Stimulated activated naive CD8-positive, alpha-beta T cell treated with anti-CD3 and anti-CD28 coated beads, Interleukin-15, Interleukin-2, amounts not matched to agents 100 ng/mL and 50 ng/mL, for 24 hours (primary cell): ENCODE results near the gene TBX5.

ENCODE experiments used
- H3K27ac Mint-ChIP-seq: one replicate; pipeline ENCODE4 v1.8.0; 2021; ENCODE audit warnings: mild to moderate bottlenecking, mixed read lengths
- H3K27me3 Mint-ChIP-seq: one replicate; pipeline ENCODE4 v1.8.0; 2021; ENCODE audit warnings: mixed read lengths
- H3K36me3 Mint-ChIP-seq: one replicate; pipeline ENCODE4 v1.8.0; 2021; ENCODE audit warnings: low read depth, mixed read lengths
- H3K4me1 Mint-ChIP-seq: one replicate; pipeline ENCODE4 v1.8.0; 2021; ENCODE audit warnings: low read depth, mixed read lengths
- H3K4me3 Mint-ChIP-seq: one replicate; pipeline ENCODE4 v1.8.0; 2021; ENCODE audit warnings: mild to moderate bottlenecking, mixed read lengths
- H3K9me3 Mint-ChIP-seq: one replicate; pipeline ENCODE4 v1.8.0; 2021; ENCODE audit warnings: mixed read lengths

TBX5 gene

GRCh38 chr12:114343585-114344302, 62.2 kb downstream of the TBX5 start:
- Mint-ChIP-seq H3K27me3 (peaks cover 4% of the 10 kb centered on the region), H3K4me3 (no peak overlapping the region), H3K9me3 (no peaks in the 10 kb centered on the region), H3K36me3 (no peaks in the 10 kb centered on the region), H3K27ac (no peak overlapping the region), H3K4me1 (no peaks in the 10 kb centered on the region)

- Mint-ChIP-seq H3K27me3 (peaks cover 4% of the 10 kb centered on the region), H3K27ac (no peak overlapping the region), H3K4me3 (no peak overlapping the region), H3K36me3 (no peaks in the 10 kb centered on the region), H3K4me1 (no peaks in the 10 kb centered on the region), H3K9me3 (no peaks in the 10 kb centered on the region)
These were observed 63.3 kb downstream of the TBX5 start for GRCh38 chr12:114342656-114343055.

GRCh38 chr12:114341635-114342034, 64.3 kb downstream of the TBX5 start:
- no peak overlapping the region for H3K4me3 Mint-ChIP-seq
- no peak overlapping the region for H3K27ac Mint-ChIP-seq
- H3K9me3 Mint-ChIP-seq, result no peaks in the 10 kb centered on the region
- no peaks in the 10 kb centered on the region for H3K4me1 Mint-ChIP-seq
- no peaks in the 10 kb centered on the region for H3K36me3 Mint-ChIP-seq
- peaks cover 4% of the 10 kb centered on the region for H3K27me3 Mint-ChIP-seq

- H3K36me3 Mint-ChIP-seq, result no peaks in the 10 kb centered on the region
- no peak overlapping the region for H3K4me3 Mint-ChIP-seq
- no peaks in the 10 kb centered on the region for H3K4me1 Mint-ChIP-seq
- no peaks in the 10 kb centered on the region for H3K9me3 Mint-ChIP-seq
- H3K27ac Mint-ChIP-seq, result no peak overlapping the region
- H3K27me3 Mint-ChIP-seq, result peaks cover 6% of the 10 kb centered on the region
These were observed 65.7 kb downstream of the TBX5 start for GRCh38 chr12:114340231-114340630.

- H3K4me3 Mint-ChIP-seq, result no peak overlapping the region
- peaks cover 6% of the 10 kb centered on the region for H3K27me3 Mint-ChIP-seq
These were observed 66.3 kb downstream of the TBX5 start for GRCh38 chr12:114339626-114340025.

GRCh38 chr12:114335607-114336006, 70.3 kb downstream of the TBX5 start:
- Mint-ChIP-seq H3K9me3 (peaks cover 4% of the 10 kb centered on the region), H3K4me1 (no peaks in the 10 kb centered on the region), H3K36me3 (no peaks in the 10 kb centered on the region), H3K27ac (no peak overlapping the region), H3K27me3 (peaks cover 10% of the 10 kb centered on the region), H3K4me3 (no peak overlapping the region)

More at GRCh38 chr12:114339626-114340025, 66.3 kb downstream of the TBX5 start:
- Mint-ChIP-seq H3K9me3 (no peaks in the 10 kb centered on the region), H3K36me3 (no peaks in the 10 kb centered on the region), H3K4me1 (no peaks in the 10 kb centered on the region), H3K27ac (no peak overlapping the region)

- H3K27me3 Mint-ChIP-seq, result peaks cover 10% of the 10 kb centered on the region
- no peaks in the 10 kb centered on the region for H3K36me3 Mint-ChIP-seq
- H3K27ac Mint-ChIP-seq, result no peak overlapping the region
- H3K9me3 Mint-ChIP-seq, result peaks cover 9% of the 10 kb centered on the region
- H3K4me3 Mint-ChIP-seq, result no peak overlapping the region
- H3K4me1 Mint-ChIP-seq, result no peaks in the 10 kb centered on the region
These were observed 71.5 kb downstream of the TBX5 start for GRCh38 chr12:114334395-114334794.

- Mint-ChIP-seq H3K27ac (no peak overlapping the region), H3K27me3 (peaks cover 4% of the 10 kb centered on the region), H3K4me3 (no peak overlapping the region), H3K4me1 (no peaks in the 10 kb centered on the region), H3K9me3 (peaks cover 19% of the 10 kb centered on the region), H3K36me3 (no peaks in the 10 kb centered on the region)
These were observed 77.7 kb downstream of the TBX5 start for GRCh38 chr12:114328292-114328691.

GRCh38 chr12:114327765-114328164, 78.2 kb downstream of the TBX5 start:
- Mint-ChIP-seq H3K4me3 (no peak overlapping the region), H3K9me3 (peaks cover 19% of the 10 kb centered on the region), H3K36me3 (no peaks in the 10 kb centered on the region), H3K4me1 (no peaks in the 10 kb centered on the region), H3K27ac (no peak overlapping the region), H3K27me3 (peaks cover 4% of the 10 kb centered on the region)

GRCh38 chr12:114321524-114321923, 84.4 kb downstream of the TBX5 start:
- H3K27me3 Mint-ChIP-seq, result no peaks in the 10 kb centered on the region
- peaks cover 5% of the 10 kb centered on the region for H3K9me3 Mint-ChIP-seq
- no peak overlapping the region for H3K4me3 Mint-ChIP-seq
- no peaks in the 10 kb centered on the region for H3K36me3 Mint-ChIP-seq
- H3K27ac Mint-ChIP-seq, result no peak overlapping the region
- no peaks in the 10 kb centered on the region for H3K4me1 Mint-ChIP-seq

GRCh38 chr12:114320968-114321367, 85.0 kb downstream of the TBX5 start:
- H3K27ac Mint-ChIP-seq, result no peak overlapping the region
- H3K4me1 Mint-ChIP-seq, result no peaks in the 10 kb centered on the region
- H3K4me3 Mint-ChIP-seq, result no peak overlapping the region
- no peaks in the 10 kb centered on the region for H3K27me3 Mint-ChIP-seq
- no peaks in the 10 kb centered on the region for H3K36me3 Mint-ChIP-seq
- peaks cover 5% of the 10 kb centered on the region for H3K9me3 Mint-ChIP-seq

GRCh38 chr12:114320101-114320500, 85.8 kb downstream of the TBX5 start:
- H3K9me3 Mint-ChIP-seq, result no peaks in the 10 kb centered on the region
- H3K27ac Mint-ChIP-seq, result no peak overlapping the region
- H3K36me3 Mint-ChIP-seq, result no peaks in the 10 kb centered on the region
- no peak overlapping the region for H3K4me3 Mint-ChIP-seq
- no peaks in the 10 kb centered on the region for H3K27me3 Mint-ChIP-seq
- no peaks in the 10 kb centered on the region for H3K4me1 Mint-ChIP-seq

- Mint-ChIP-seq H3K27ac (no peak overlapping the region), H3K9me3 (no peaks in the 10 kb centered on the region), H3K4me1 (no peaks in the 10 kb centered on the region), H3K27me3 (no peaks in the 10 kb centered on the region), H3K36me3 (no peaks in the 10 kb centered on the region), H3K4me3 (no peak overlapping the region)
These were observed 86.5 kb downstream of the TBX5 start for GRCh38 chr12:114319422-114319821.

GRCh38 chr12:114318984-114319383, 87.0 kb downstream of the TBX5 start:
- H3K4me3 Mint-ChIP-seq, result no peak overlapping the region
- H3K9me3 Mint-ChIP-seq, result no peaks in the 10 kb centered on the region
- no peaks in the 10 kb centered on the region for H3K4me1 Mint-ChIP-seq
- no peak overlapping the region for H3K27ac Mint-ChIP-seq
- no peaks in the 10 kb centered on the region for H3K36me3 Mint-ChIP-seq
- H3K27me3 Mint-ChIP-seq, result no peaks in the 10 kb centered on the region

GRCh38 chr12:114316076-114316475, 89.9 kb downstream of the TBX5 start:
- Mint-ChIP-seq H3K27me3 (no peaks in the 10 kb centered on the region), H3K4me1 (no peaks in the 10 kb centered on the region), H3K9me3 (no peaks in the 10 kb centered on the region), H3K36me3 (no peaks in the 10 kb centered on the region), H3K4me3 (no peak overlapping the region), H3K27ac (no peak overlapping the region)
